ENCODE results near the gene SYTL3.

The SYTL3 gene

GRCh38 chr6:158735009-158735408, 85.2 kb downstream of the SYTL3 start:
- no peak for DNase-seq

DNA sequence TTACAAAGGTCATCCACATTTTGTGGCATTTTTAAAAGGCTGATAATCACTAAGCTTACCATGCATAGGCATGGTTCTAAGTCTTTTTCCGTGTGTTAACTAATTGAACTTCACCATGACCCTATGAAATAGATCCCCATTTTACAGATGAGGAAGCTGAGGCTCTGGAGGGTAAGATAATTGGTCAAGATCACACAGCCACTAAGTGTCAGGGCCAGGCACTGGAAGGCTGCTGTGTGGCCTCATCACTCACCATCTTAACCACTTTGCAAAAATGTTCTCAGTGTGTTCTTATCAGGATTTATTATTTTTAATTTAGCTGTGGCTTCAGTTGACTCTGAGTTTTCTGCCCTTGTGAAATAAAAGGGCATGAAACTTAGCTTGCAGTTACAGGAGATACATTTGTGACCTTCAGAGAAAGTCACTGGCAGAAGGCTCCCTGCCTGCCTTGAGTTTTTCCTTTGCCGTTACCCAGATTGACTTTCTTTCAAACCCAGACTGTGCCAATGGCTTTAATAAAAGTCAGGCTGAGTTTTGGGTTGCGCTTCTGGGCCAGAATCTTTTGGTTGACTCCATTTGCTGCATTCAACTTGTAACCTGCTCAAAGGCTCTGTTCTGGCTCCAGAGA, 87.3 kb downstream of the SYTL3 start:
- DNase-seq: no peak

GRCh38 chr6:158737710-158738615, 88.1 kb downstream of the SYTL3 start:
- DNase-seq: no peak

DNA sequence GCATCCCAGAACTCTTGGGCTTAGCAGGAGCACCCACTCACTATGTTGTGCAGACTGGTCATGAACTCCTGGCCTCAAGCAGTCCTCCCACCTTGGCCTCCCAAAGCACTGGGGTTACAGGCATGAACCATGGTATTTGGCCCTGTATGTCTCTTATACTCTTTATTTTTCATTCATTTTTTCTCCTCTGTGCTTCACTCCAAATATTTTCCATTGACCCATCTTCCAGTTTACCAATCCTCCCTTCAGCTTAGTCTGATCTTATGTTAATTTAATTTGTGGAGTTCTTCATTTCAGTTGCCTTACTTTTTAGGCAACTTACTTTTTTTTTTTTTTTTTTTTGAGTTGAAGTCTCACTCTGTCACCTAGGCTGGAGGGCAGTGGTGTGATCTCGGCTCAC, 89.8 kb downstream of the SYTL3 start:
- no peak for DNase-seq

GRCh38 chr6:158743033-158743651, 93.3 kb downstream of the SYTL3 start:
- DNase-seq: no peak

GRCh38 chr6:158744986-158745430, 95.2 kb downstream of the SYTL3 start:
- DNase-seq: no peak

DNA sequence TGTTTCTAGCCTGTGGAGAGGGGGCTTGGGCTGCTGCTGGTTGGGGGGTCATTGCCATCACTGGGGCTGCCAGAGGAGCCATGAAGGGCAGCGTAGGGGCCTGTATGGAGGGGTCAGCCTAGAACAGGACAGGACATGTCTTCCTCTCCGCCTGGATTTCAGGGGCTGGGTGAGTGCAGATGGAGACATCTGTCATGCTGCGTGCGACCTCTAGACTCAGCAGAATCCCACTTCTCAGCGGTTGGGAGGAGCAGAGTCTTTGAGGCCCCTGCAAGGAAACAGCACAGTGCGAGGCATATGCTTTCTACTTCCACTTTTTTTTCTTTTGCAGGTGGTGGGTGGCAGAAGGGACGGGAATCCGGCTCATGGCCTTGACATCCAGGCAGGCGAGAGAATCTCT, 101.4 kb downstream of the SYTL3 start:
- DNase-seq: no peak

GRCh38 chr6:158751921-158752320, 102.1 kb downstream of the SYTL3 start:
- no peak for DNase-seq

GRCh38 chr6:158752613-158753012, 102.8 kb downstream of the SYTL3 start:
- no peak for DNase-seq

DNA sequence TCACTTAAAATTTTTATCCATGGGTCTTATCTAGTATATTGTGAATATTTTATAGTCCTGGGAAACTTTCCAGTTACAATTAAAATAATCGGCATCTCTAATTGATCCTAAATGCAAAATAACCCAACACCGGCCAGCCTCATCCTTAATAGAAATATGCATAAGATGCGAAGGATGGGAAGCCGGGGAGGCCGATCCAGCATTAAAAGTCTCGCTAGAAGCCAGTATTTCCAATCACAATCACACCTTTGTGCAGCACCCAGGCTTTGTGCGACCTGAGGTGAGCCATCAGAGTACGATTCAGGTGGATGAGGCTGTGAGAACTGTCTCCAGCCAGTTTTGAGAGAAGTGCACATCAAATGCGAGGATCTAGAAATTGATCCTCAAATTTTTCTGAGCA, 104.0 kb downstream of the SYTL3 start:
- no peak for DNase-seq

GRCh38 chr6:158754738-158755137, 104.9 kb downstream of the SYTL3 start:
- no peak for DNase-seq

GRCh38 chr6:158755636-158756035, 105.8 kb downstream of the SYTL3 start:
- no peak for DNase-seq

GRCh38 chr6:158756126-158756525, 106.3 kb downstream of the SYTL3 start:
- no peak for DNase-seq

GRCh38 chr6:158756977-158757752, 107.3 kb downstream of the SYTL3 start:
- DNase-seq: no peak

GRCh38 chr6:158757753-158758090, 107.9 kb downstream of the SYTL3 start:
- no peak for DNase-seq

DNA sequence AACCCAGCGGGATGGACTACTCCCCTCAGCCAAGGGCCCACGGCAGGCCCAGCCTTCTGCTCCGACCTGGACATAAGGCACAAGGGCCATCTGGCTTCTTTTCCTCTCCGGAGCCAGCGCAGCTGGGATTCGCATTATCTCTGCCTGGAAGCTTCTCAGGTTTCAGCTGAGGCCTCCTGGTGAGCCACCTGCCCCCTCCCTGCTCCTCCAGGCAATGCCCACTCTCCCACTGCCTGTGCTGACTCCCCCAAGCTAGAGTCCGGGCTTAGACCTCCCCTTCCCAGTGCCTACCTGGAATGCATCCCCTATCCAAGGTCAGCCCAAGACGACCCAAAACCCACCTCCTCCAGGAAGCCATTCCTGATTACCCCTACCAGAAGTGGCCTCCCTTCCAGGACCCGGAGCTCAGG, 108.6 kb downstream of the SYTL3 start:
- DNase-seq: peak; percentile 61

- DNase-seq: peak; percentile 46
These were observed 109.2 kb downstream of the SYTL3 start for GRCh38 chr6:158758941-158759479.

DNA sequence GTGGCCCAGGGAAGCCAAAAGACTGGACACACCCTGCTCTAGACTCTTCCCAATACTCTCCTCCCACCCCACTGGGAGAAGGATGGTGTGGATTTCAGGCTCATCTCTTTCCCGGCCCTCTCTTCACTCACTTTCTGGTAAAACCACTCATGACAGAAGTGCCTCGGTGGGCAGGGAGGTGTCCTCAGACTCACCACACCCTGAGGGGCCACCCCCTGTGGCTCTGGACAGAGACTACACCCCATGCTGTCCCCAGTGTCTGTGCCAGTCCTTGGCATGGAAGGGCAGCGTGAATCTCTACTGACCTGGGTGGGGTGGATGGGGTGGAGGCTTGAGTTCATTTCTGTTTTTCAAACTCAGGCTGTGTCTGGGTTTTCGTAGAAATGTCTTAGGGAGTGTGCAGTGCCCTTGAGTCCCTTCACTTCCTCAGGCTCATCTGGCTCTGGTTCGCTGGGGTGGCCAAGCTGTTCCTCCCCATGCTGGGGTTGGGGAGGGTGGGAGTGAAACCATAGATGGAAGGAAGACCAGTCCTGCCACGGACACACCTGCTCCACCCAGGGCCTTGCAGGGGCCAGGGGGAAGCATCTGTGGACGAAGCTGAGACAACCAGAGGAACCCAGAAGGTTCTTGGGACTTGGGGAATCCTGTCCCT, 110.2 kb downstream of the SYTL3 start:
- DNase-seq: no peak

DNA sequence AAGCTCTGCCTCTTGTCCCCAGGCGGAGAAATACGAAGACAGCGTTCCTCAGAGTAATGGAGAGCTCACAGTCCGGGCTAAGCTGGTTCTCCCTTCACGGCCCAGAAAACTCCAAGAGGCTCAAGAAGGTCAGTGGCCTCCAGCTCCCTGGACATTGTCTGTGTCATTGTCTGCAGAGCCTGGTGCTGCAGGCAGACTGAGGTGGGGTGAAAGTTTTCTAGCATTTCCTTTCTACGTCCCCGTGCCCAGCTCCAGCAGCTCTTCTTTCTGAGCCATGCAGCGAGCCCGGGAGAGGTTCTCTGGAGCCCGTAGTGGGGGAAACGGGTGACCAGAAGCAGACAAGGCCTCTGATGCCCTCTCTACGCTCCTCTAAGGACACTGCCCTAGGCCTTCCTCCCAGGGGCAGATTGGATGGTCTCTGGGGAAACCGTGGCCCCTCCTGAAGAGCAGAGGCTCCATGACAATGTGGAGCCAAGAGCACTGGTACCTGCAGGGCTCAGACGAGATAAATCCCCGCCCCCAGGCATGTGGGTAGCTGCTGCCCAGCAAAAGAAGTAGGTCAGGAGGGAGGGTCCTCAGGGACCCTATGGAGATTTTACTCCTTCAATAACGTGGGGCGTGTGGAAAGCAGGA, 110.9 kb downstream of the SYTL3 start:
- no peak for DNase-seq

DNA sequence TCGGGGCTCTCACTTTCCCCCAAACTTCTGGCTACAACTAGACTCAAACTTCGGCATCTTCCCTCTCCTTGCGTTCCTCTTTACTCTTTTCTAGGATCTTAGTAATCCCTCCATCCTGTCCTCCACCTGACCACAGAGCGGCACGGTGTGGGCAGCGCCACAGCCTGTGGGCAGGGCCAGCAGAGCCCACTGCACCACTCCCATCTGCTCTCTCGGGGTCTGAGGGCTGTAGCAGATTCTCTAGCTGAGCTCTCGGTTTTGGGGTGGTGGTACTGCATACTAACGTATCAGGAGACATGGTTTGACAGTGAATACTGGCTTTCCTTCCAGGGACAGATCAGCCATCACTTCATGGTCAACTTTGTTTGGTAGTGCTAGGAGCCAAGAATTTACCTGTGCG, 111.9 kb downstream of the SYTL3 start:
- no peak for DNase-seq

DNA sequence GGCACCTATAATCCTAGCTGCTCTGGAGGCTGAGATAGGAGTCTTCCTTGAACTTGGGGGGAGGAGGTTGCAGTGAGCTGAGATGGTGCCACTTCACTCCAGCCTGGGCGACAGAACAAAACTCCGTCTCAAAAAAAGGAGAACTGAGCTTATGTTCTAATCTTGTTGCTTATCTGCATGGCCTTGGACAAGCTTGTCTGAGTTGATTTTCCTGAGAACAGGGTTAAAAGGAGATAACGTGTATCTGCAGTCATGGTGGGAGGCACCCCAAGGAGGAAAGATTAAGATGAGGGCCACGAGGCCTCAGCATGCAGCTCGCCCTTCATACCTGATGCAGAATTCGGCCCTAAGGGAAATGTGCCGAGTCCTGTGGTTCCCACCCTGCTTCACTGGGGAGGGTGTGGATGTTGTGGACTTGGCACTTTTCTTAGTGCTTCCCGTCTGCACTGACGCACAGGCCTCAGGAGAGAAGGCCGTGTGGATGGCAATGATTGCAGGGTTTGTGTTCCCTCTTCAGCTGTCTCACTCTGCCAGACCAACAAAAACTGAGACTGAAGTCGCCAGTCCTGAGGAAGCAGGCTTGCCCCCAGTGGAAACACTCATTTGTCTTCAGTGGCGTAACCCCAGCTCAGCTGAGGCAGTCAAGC, 113.1 kb downstream of the SYTL3 start:
- DNase-seq: no peak
